GF-D8 (cell line): ENCODE results near the gene DAND5.

Experiments used
- DNase-seq: peaks from one replicate; lab custom pipeline; 2025; lab: John Stamatoyannopoulos, UW

Gene DAND5, protein sequence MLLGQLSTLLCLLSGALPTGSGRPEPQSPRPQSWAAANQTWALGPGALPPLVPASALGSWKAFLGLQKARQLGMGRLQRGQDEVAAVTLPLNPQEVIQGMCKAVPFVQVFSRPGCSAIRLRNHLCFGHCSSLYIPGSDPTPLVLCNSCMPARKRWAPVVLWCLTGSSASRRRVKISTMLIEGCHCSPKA

DNA sequence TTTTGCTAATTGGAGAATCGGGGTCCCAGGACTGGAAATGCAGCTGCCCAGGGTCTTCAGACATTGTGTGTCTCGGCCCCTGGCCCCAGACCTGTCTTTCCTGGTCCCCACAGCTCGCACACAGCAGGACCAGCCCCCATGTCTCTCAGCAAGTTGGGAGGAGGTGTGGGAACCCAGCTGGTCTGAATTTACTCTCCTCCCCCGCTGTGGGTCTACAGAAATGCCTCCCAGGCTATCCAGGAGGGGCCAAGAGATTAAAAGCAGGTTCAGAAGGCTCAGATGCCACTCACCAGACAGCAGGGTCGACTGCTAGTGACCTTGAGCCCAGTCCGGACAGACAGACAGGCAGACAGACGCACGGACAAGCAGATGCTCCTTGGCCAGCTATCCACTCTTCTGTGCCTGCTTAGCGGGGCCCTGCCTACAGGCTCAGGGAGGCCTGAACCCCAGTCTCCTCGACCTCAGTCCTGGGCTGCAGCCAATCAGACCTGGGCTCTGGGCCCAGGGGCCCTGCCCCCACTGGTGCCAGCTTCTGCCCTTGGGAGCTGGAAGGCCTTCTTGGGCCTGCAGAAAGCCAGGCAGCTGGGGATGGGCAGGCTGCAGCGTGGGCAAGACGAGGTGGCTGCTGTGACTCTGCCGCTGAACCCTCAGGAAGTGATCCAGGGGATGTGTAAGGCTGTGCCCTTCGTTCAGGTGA lies at the start of gene DAND5:
TSS of gene DAND5 (plus strand) at position 285 of the 697 bp plus-strand sequence. CDS start at position 370, 85 bp downstream.
- no peak for DNase-seq

DNA sequence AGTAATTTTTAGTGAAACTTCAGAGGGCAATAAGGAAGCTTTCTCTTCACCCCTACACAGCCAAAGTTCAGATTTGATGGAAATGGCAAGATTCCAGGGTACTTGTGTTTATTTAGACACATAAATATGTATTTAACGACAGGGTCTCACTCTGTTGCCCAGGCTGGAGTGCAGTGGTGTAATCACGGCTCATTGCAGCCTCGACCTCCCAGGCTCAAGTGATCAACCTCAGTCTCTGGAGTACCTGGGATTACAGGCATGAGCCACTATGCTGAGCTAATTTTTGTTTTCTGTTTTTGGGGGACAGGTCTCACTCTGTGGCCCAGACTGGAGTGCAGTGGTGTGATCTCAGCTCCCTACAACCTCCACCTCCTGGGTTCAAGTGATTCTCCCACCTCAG lies 48.3 kb upstream of the DAND5 start:
- DNase-seq = no peak

DNA sequence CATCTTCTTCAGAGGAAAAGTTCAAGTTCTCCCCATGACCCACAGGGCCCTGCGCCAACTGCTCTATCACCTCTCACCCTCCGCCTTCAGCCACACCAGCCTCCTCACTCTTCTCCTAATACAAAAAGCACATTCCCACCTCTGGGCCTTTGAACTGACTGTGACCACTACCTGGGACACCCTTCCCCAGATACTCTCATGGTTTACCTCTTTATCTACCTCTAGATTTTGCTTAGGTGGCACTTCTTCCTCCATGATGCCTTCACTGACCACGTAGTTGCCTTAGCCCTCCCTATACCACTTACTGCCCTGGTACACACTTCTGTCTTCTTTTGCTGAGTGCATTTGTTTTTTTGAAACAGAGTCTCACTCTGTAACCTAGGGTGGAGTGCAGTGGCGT lies 46.4 kb upstream of the DAND5 start:
- no peak for DNase-seq

DNA sequence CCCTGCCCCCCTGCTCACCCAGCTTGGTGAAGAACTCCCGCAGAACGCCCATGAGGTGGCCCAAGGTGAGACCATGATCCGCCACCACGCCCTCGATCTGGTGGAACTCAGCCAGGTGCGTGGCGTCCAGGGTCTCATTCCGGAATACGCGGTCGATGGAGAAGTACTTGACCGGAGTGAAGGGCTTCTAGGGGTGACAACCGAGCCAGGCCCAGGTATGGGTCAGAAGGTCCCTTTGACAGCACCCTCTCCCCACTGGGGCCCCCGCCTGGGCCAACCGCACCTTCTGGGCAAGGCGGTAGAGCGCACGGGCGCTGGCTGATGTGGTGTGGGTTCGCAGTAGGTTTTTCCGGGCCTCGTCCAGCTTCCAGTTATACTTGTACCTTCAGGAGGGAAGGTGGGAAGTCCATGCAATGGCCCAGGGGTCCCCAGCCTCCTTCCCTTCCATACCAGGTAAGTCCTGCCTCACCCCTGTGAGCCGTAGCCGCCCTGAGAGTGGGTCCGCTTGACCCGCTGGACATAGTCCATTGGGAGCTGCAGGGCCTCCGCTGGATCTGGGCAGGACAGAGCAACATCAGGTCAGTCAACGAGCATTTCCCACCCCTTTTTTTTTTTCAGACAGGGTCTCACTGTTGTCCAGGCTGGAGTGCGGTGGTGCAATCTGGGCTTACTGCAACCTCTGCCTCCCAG lies 44.6 kb upstream of the DAND5 start:
- no peak for DNase-seq

DNA sequence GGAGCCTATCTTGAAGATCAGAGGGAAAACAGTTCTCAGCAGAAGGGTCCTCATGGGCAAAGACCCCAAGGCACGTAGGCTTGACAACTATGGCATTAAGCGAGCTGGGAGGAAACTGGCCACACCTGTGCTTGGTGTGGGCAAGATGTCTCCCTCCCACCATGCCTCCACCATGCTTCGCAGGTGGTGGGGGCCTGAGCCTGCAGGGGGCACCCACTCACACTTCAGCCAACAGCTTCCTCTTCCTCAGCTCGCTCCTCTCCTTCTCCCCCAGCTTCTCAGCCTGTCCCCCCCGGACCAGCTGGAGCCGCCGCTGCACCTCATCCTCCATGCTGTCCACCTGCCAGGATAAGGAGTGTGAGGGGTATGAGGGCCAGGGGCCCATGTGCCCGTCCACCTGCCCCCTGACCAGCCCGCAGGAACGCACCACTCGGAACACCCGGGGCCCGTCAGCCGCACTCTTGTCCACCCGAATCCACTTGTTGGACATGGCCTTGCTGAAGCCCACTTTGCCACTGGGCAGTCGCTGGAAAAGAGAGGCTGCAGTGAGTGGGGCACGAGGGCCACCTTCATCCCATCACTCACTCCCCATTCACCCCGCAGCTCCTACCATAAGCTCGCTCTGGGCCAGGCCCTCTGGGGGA lies 39.3 kb upstream of the DAND5 start:
- no peak for DNase-seq

DNA sequence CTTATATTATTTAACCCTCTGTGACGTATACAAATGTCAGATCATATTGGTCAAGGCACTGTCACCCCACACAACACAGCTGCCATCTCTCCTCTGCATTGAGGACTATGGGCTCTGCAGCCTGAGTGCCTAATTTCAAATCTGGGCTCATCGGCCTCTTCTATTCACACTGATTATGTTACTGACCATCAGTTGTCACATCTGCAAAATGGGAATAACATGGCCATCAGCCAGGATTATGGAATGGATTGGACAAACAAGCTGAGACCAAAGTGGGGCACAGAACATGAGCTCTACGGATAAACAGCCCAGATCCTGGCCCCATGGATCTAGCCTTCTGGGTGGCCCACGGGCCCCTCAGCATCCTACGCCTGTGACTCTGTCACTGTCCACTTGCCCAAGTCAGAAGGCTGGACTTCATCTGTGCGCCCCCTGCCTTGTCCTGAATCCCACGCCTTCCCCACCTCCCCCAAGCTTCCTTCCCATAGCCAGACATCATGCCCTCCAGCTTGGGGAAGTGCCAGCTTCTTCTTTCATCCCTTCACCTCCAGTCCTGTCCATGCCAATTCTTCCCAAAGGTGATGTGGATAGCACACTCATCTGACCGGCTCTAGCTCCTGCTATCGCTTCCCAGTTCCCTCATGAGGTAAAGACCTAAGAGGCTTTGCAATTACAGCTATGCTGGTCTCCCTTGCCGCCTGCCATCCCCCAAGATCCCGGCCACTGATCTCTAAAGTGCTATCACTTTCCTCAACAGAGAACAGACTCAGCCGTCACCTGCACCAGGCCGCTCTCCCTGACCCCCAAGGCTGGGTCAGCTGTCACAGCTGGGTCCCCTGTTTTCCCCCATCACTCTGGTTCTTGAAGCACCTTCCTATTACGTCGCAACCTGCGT lies 36.7 kb upstream of the DAND5 start:
- no peak for DNase-seq

DNA sequence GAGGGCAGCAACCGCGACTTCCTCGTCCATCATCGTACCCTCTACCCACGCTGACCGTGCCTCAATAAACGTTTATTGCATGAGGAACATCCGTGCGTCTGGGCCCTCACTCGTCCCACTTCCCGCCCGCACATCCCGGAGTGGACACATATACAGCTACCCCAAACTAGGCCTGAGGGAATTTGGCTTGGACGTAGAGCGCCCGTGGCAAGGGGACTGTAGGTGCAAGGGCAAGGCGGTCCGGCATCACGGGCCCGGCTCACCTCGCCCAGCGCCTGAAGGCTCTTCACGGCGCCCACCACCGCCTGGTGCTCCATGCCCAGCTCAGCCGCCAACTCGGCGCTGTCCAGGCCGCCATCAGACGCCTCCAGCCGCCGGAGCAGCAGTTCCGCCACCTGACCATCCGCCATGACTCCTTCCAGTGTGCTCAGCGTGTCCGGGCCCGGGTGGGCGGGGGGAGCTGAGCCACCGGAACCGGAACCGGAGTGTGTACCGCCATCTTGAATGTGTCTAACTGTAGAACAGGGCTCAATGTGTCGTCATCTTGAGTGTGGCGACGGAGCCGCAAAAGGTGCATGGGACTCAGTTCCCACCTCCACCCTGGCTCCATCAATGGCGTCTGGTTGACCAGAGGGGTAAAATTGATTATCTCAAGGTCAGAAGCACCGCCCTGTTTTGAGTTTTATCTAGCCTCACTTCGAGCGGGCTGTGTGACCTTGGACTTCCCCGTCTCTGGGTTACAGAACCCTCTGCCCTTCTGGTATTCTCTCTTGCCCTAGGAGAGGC lies 35.9 kb upstream of the DAND5 start, which contains the start of gene FARSA:
TSS of gene FARSA (minus strand) at position 425 of the 786 bp plus-strand sequence. CDS start at position 410, 15 bp downstream.
- DNase-seq = peak; percentile 73

DNA sequence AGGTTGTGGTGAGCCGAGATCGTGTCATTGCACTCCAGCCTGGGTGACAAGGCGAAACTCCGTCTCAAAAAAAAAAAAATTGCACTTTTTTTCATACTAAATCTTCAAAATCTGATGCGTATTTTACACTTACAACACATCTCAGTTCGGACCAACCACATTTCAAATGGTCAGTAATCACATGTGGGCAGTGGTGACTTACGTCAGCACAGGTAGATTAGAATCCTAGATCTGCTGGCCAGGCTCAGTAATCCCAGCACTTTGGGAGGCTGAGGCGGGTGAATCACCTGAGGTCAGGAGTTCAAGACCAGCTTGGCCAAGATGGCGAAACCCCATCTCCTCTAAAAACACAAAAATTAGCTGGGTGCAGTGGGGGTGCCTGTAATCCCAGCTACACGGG lies 34.3 kb upstream of the DAND5 start:
- no peak for DNase-seq

DNA sequence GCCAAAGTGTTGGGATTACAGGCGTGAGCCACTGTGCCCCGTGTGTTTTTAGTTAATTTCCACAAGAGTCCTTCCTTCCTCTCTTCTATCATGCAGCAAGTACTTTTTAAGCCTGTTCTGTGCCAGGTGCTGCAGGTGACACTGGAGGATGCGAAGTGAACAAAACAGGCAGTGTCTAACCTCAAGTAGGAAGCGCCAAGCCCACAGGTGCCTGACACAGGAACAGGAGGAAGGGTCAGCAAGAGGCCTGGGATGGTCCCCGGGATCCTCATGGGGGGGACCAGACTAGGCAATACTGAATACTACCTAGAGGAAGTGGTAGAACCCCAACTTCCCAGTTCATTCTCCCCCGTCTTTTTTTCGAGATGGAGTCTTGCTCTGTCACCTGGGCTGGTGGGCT lies 32.8 kb upstream of the DAND5 start:
- peak; percentile 55 for DNase-seq

DNA sequence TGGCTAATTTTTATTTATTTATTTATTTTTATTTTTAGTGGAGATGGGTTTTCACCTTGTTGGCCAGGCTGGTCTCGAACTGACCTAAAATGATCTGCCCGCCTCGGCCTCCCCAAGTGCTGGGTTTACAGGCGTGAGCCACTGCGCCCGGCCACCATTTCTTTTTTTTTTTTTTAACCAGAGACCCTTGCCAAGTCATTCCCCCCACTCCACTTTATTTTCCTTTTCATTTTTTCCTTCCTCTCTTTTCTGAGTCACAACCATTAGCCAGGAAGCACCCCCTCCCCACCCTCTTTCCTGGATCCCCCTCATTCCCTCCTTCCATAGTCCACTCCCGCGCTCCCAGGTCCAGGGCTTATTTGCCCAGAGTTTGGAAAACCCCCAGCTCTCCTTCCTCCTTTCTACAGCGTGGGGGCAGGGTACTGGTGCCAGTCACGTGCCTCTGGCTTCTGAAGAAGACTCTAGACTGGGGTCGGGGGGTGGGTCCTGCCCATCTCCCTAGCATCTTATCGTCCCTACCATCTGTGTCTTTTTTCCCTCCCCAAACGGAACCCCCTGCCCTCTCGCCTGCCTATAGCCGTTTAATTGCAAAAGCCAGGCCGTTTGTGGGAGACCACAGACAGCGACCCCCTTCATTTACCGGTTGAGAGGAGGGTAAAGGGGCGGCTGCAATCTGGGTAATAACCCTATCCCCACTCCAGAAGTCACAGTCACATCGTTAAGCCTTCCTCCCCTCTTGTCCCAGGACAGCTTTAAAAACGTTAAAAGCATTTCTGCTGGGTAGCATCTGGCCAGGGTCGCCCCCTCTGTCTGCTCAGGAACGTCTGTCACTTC lies 32.1 kb upstream of the DAND5 start:
- peak; percentile 99 for DNase-seq

DNA sequence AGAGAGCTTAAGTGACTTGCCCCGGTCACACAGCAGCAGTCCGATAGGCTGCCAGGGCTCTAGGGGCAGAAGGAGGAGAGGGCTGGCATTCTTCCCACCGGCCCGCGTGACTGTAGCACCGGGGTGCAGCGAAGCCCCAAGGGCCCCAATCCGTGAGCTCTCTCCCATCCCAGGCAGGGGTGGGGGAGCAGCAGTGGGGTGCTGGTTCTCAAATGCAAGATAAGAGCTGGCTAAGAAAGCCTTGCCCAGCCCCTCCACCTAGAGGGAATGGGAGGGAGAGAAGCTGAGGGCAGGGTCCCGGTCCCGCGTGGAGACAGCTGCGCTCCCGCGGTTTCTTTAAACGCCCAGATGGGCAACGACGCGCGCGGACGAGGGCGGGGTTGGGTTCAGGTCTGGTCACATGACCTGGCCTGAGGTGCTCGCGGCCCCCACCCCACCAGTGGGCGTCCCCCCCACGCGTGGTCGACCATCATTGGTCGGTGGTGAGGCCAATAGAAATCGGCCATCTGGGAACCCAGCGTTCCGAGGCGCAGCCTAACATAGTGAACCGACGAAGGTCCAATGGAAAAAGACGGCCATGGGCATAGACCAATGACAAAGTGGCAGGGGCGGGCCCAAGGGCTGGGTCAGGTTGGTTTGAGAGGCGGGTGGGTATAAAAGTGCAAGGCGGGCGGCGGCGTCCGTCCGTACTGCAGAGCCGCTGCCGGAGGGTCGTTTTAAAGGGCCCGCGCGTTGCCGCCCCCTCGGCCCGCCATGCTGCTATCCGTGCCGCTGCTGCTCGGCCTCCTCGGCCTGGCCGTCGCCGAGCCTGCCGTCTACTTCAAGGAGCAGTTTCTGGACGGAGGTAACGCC lies 31.2 kb upstream of the DAND5 start, which contains the start of gene CALR:
TSS of gene CALR (plus strand) at position 683 of the 852 bp plus-strand sequence. CDS start at position 754, 71 bp downstream.
- peak; percentile 98 for DNase-seq

DNA sequence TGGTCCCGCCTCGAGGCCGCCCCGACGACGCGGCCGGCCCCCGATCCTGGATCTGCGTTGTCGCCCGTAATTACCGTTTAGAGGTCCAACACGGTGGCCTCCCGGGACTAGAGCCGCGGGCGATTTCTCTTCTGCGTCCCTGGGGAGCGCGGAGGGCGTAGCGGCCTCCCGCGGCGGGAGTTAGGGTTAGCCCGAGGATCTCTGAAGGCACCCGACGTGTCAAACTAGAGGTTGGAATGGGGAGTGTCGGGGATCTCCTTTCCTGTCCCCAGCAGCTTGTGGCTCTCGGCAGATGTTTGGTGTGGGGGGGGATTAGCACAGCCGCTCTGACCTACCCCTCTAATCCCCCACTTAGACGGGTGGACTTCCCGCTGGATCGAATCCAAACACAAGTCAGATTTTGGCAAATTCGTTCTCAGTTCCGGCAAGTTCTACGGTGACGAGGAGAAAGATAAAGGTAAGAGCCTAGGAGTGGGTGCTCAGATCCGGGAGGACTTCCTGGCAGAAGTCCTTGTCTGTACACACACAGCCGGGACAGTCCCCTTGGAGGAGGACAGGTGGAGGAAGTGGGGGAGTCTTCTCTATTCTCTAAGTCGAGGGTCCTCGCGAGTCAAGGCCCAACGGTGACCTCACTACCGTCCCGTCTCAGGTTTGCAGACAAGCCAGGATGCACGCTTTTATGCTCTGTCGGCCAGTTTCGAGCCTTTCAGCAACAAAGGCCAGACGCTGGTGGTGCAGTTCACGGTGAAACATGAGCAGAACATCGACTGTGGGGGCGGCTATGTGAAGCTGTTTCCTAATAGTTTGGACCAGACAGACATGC lies 30.4 kb upstream of the DAND5 start:
- DNase-seq = no peak

DNA sequence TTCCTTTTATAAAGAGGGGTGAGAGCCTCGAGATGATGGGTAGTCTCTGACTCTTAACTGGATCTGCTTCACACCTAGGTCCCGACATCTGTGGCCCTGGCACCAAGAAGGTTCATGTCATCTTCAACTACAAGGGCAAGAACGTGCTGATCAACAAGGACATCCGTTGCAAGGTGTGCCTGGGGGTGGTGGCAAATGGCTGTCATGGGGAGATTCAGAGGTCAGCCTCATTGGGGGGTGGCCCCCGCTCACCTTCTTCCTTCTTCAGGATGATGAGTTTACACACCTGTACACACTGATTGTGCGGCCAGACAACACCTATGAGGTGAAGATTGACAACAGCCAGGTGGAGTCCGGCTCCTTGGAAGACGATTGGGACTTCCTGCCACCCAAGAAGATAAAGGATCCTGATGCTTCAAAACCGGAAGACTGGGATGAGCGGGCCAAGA lies 29.4 kb upstream of the DAND5 start:
- DNase-seq = no peak

DNA sequence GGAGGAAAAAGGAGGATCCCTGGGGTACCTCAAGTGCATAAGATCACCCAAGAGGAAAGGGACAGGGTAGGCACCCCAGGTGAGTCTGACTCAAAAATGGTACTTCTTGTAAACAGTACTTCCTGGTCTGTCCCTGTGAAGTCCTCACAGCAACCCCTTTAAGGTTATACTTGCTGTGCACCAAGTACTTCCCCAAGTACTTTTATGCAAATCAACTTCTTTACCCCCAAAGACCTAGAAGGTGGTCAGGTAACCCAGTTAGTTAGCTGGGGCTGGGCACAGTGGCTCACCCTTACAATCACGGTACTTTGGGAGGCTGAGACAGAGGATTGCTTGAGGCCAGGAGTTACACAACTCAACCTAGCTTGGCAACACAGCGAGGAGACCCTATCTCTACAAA lies 28.5 kb upstream of the DAND5 start:
- no peak for DNase-seq

DNA sequence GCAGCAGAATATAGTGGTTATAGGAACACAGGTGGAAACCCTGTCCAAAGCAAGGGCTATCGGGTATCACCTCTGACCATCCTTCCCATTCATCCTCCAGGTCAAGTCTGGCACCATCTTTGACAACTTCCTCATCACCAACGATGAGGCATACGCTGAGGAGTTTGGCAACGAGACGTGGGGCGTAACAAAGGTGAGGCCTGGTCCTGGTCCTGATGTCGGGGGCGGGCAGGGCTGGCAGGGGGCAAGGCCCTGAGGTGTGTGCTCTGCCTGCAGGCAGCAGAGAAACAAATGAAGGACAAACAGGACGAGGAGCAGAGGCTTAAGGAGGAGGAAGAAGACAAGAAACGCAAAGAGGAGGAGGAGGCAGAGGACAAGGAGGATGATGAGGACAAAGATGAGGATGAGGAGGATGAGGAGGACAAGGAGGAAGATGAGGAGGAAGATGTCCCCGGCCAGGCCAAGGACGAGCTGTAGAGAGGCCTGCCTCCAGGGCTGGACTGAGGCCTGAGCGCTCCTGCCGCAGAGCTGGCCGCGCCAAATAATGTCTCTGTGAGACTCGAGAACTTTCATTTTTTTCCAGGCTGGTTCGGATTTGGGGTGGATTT lies 25.8 kb upstream of the DAND5 start:
- no peak for DNase-seq

DNA sequence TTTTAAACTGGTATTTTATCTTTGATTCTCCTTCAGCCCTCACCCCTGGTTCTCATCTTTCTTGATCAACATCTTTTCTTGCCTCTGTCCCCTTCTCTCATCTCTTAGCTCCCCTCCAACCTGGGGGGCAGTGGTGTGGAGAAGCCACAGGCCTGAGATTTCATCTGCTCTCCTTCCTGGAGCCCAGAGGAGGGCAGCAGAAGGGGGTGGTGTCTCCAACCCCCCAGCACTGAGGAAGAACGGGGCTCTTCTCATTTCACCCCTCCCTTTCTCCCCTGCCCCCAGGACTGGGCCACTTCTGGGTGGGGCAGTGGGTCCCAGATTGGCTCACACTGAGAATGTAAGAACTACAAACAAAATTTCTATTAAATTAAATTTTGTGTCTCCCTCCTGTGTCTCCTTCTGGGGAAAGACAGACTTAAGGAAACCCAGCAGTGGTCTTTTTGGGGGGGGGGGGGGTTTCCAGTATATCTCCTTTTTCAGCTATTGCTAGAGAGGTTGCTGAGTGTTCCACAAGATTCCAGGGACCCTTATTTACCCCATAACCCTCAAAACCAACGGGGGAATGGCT lies 25.2 kb upstream of the DAND5 start:
- DNase-seq = no peak

DNA sequence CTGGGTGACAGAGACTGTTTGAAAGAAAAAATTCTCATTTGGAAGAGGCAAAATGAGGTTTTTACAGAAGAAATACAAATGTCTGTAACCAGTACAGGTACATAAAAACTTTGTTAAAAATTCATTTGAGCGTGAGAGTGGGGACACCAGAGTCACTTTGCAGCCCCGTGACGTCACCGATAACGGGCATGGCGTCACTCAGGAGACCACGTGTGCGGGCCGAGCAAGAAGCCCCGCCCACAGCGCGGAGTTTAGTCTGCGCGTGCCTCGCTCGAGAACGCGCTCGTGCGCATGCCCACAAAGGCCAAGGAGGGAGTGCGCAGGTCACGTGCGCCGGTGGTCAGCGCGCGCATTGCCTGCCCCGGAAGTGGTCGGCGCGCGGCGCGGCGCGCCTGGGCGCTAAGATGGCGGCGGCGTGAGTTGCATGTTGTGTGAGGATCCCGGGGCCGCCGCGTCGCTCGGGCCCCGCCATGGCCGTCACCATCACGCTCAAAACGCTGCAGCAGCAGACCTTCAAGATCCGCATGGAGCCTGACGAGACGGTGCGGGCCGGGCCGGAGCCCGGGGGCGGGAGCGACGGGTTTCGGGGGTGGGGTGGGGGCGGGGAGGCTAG lies 23.8 kb upstream of the DAND5 start, which contains the start of gene RAD23A:
TSS of gene RAD23A (plus strand) at position 384 of the 613 bp plus-strand sequence. CDS start at position 471, 87 bp downstream.
- DNase-seq = peak; percentile 83
